A549 (cell line): Measurements from ENCODE around the gene PGM5.
"Not testable (repeated sequence)": the region's sequence is repeated elsewhere in the genome, so short reads cannot be mapped to it uniquely, and the experiment has no call there.

ENCODE experiments used
- EHF ChIP-seq: fragments of 250-450 bp; sonication (Bioruptor Pico); IDR thresholded peaks from 2 replicates; pipeline ENCODE4 v1.5.0; 2020; ENCODE audit warnings: mild to moderate bottlenecking
- EP300 ChIP-seq, 2 experiments: fragments of >200 bp; sonication (Bioruptor Twin); formaldehyde crosslinking; IDR thresholded peaks; 2 replicates in 1 of 2; 3 replicates in 1 of 2; pipeline ENCODE4 v1.6.1; 2016 to 2017
- ESRRA ChIP-seq: fragments of 150-350 bp; IDR thresholded peaks from 2 replicates; pipeline ENCODE4 v1.6.1; 2014; ENCODE audit warnings: mild to moderate bottlenecking, low read length, borderline replicate concordance
- HOXA7 ChIP-seq: fragments of 250-450 bp; sonication (Bioruptor Pico); IDR thresholded peaks from 2 replicates; pipeline ENCODE4 v1.5.0; 2020; ENCODE audit warnings: mild to moderate bottlenecking, moderate library complexity
- JUNB ChIP-seq: fragments of >200 bp; sonication (Bioruptor Twin); formaldehyde crosslinking; IDR thresholded peaks from 2 replicates; pipeline ENCODE4 v1.6.1; 2016
- MYC ChIP-seq: IDR thresholded peaks from 2 replicates; pipeline ENCODE4 v1.6.1; 2012; ENCODE audit warnings: mild to moderate bottlenecking, inconsistent platforms, low read length, improper control_type of control experiment, borderline replicate concordance
- POLR2A ChIP-seq: IDR thresholded peaks from 2 replicates; pipeline ENCODE4 v1.6.1; 2012; ENCODE audit warnings: mild to moderate bottlenecking, low read length
- SREBF2 ChIP-seq: fragments of 450-650 bp; IDR thresholded peaks from 2 replicates; pipeline ENCODE4 v1.6.1; 2014; ENCODE audit warnings: mild to moderate bottlenecking, moderate library complexity
- ZFP36 ChIP-seq: fragments of 450-650 bp; IDR thresholded peaks from 2 replicates; pipeline ENCODE4 v1.6.1; 2014; ENCODE audit warnings: borderline replicate concordance; ENCODE audit not compliant: partially characterized antibody
- TF ChIP-seq, protein P1 (sequence below): fragments of >200 bp; sonication (Bioruptor Twin); formaldehyde crosslinking; IDR thresholded peaks from 3 replicates; pipeline ENCODE4 v1.5.1; 2016

DNA sequence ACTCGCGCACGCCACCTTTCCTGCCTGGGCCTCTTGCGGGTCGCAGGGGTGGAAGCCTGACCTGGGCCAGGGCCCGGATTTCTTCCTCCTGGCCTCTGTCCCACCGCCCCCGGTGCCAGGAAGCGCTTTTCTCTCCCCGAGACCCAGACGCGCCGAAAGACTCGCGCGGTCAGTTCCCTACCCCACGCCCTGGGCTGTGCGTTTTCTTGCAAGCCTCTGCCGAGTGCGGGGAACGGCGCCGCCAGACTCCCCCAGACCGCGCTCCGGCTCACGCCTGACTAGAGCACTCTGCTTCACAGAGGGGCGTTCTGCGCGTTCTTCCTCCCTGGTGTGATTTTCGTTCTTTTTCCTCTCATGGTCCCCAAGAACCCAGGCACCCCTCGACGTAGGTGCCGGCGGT, 49.3 kb upstream of the PGM5 start:
- TF ChIP-seq, protein P1, sequence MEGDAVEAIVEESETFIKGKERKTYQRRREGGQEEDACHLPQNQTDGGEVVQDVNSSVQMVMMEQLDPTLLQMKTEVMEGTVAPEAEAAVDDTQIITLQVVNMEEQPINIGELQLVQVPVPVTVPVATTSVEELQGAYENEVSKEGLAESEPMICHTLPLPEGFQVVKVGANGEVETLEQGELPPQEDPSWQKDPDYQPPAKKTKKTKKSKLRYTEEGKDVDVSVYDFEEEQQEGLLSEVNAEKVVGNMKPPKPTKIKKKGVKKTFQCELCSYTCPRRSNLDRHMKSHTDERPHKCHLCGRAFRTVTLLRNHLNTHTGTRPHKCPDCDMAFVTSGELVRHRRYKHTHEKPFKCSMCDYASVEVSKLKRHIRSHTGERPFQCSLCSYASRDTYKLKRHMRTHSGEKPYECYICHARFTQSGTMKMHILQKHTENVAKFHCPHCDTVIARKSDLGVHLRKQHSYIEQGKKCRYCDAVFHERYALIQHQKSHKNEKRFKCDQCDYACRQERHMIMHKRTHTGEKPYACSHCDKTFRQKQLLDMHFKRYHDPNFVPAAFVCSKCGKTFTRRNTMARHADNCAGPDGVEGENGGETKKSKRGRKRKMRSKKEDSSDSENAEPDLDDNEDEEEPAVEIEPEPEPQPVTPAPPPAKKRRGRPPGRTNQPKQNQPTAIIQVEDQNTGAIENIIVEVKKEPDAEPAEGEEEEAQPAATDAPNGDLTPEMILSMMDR: not testable (repeated sequence)
- not testable (repeated sequence) for TF ChIP-seq JUNB; ZFP36; HOXA7 (CRISPR knock-in tag); EHF (CRISPR knock-in tag); SREBF2; POLR2A; MYC; EP300 (IDR thresholded peaks at IDR 0.05); ESRRA
